Activated naive CD8-positive, alpha-beta T cell treated with anti-CD3 and anti-CD28 coated beads, Interleukin-2, amount 10 ng/mL, durations not matched to agents 7 days and 5 days (primary cell): Measurements from ENCODE around the gene XPR1. TPM values are rescaled to one million over a fixed set of nuclear protein-coding genes. Genes with fewer than 3 reads are reported as not detected.
"Not testable (repeated sequence)": the region's sequence is repeated elsewhere in the genome, so short reads cannot be mapped to it uniquely, and the experiment has no call there.

Source experiments
- ATAC-seq: fragments of 150-1000 bp; cut with Tn5 transposase; one replicate; pipeline ENCODE4 v1.10.0; 2021; ENCODE audit warnings: low read depth, moderate library complexity
- POLR2A ChIA-PET: fragments of 350-600 bp; sonication (Branson Sonifier 250); formaldehyde crosslinking; loops from one replicate; lab custom pipeline; 2021; ENCODE audit warnings: antibody characterized with exemption; lab: Charles Lee
- DNase-seq: peaks from one replicate; pipeline ENCODE4 v3.0.0; 2021
- H3K27ac Mint-ChIP-seq: one replicate; pipeline ENCODE4 v1.8.0; 2022; ENCODE audit warnings: mild to moderate bottlenecking, mixed read lengths
- H3K27me3 Mint-ChIP-seq: one replicate; pipeline ENCODE4 v1.8.0; 2022; ENCODE audit warnings: mild to moderate bottlenecking, moderate library complexity, mixed read lengths
- H3K36me3 Mint-ChIP-seq: one replicate; pipeline ENCODE4 v1.8.0; 2021; ENCODE audit warnings: mild to moderate bottlenecking, mixed read lengths
- H3K4me1 Mint-ChIP-seq: one replicate; pipeline ENCODE4 v1.8.0; 2021; ENCODE audit warnings: mixed read lengths
- H3K4me3 Mint-ChIP-seq: one replicate; pipeline ENCODE4 v1.8.0; 2022; ENCODE audit warnings: mild to moderate bottlenecking, moderate library complexity, mixed read lengths
- H3K9me3 Mint-ChIP-seq: one replicate; pipeline ENCODE4 v1.8.0; 2021; ENCODE audit warnings: mixed read lengths
- total RNA-seq, 2 experiments: library from RNA; stranded (reverse); gene quantifications; one replicate each; pipeline ENCODE4 v1.2.3, GENCODE V29; 2021

XPR1 gene
- total RNA-seq, 2 experiments from 2014 or later: 16.5 to 17.5 TPM

DNA sequence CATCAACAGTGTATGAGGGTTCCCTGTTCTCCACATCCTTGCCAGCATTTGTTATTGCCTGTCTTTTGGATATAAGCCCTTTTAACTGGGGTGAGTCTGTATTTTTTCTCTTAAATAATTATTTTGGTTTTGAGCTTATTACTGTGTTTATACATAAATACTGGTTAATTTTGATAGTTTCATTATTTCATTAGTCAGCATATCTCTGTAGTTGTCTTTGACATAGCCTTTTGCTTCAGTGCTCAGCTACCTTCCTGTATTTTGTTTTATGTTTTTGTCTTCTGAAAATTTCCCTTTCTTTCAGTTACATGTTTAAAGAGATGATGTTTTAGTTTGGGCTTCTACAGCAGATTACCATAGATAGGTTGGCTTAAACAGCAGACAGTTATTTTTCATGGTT is 138.1 kb downstream of the XPR1 start:
- no peak for ATAC-seq
- Mint-ChIP-seq H3K9me3 (peaks cover 3% of the 10 kb centered on the region), H3K4me1 (peaks cover 7% of the 10 kb centered on the region), H3K27me3 (no peaks in the 10 kb centered on the region), H3K4me3 (no peak overlapping the region), H3K27ac (no peak overlapping the region), H3K36me3 (peaks cover 10% of the 10 kb centered on the region)
- DNase-seq: no peak
- POLR2A ChIA-PET: no interaction called here

DNA sequence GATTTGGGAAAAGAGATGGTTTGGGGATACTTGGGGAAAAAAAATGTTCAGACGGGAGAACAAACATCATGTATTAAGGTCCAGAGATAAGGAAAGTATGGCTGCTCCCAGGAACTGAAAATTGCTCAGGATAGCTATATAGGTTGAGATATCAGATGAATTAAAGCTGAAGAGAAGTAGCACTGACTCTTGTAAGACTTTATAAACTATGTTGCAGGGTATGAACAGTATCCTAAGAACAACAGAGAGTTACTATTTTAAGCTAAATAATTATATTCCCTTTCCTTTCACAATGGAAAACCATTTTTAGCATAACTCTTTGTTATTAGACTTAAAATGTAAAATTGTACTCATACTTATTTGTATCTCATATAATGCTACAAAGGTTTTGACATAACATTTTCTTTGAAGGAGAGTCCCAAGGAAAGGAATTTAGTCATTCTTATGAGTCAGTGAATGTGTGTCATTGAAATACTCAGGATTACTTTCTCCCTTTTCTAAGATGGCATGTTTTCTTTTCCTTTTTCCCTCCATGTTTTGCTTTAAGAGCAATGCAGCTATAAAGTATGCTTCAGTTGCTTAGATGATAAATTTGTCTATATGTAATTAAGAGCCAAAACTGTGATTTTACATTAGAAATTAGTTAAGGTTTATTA is 141.5 kb downstream of the XPR1 start:
- POLR2A ChIA-PET: no interaction called here

DNA sequence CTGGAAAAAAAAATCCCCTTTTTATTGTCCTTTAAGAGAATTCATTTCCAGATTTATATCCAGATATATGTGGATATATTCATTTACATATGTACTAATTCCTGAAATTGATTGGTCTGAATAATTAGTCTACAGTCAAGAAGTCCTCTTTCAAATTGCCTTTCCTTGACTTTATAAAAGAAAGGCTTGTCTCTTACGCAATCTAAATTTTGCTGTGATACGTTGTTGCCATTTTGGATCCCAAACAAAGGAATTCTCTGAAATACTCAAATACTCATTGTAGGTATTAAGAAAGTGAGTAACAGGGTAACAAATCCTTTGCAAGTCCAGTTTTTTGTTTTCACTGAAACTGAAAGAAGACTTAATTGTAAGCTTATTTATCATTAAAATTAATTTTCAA is 144.0 kb downstream of the XPR1 start:
- POLR2A ChIA-PET: no interaction called here
- H3K27me3 Mint-ChIP-seq: no peaks in the 10 kb centered on the region
- DNase-seq: no peak
- H3K9me3 Mint-ChIP-seq: no peaks in the 10 kb centered on the region
- ATAC-seq: no peak
- peaks cover under 1% of the 10 kb centered on the region for H3K4me1 Mint-ChIP-seq
- no peak overlapping the region for H3K27ac Mint-ChIP-seq
- no peak overlapping the region for H3K4me3 Mint-ChIP-seq
- H3K36me3 Mint-ChIP-seq: peaks cover 5% of the 10 kb centered on the region

More for the DNA sequence above, 141.5 kb downstream of the XPR1 start:
- Mint-ChIP-seq H3K27ac (no peak overlapping the region), H3K36me3 (peaks cover 10% of the 10 kb centered on the region), H3K4me1 (peaks cover 7% of the 10 kb centered on the region), H3K27me3 (no peaks in the 10 kb centered on the region), H3K4me3 (no peak overlapping the region), H3K9me3 (peaks cover 2% of the 10 kb centered on the region)
- ATAC-seq (no peak), DNase-seq (no peak)

DNA sequence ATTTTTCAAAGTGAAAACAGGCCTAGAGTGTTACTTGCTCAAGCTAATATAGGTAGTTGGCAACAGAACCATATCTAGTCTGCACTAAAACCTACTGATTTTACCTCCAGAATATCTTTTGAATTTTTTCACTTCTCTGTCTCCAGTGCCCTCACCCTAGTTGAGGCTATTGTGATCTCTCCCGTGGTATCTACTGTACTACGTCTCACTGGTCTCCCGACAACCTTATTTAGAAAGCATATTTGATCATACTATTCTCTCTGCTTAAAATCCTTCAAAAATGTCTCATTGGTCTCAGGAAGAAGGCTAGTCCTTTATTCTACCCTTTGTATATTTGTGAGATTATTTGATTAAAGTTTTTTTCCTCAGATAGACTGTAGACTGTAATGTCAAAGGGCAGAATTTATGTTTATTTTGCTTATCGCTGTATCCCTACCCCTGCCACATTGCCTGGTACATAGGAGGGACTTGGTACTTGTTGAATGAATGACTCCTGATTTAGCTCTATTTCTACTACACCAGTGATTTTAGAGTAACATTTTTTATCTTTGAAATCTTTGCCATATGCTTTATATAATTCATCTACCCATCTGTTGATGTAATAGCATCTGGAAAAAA is 145.4 kb downstream of the XPR1 start:
- H3K27me3 Mint-ChIP-seq: no peaks in the 10 kb centered on the region
- DNase-seq: no peak
- no peaks in the 10 kb centered on the region for H3K9me3 Mint-ChIP-seq
- no peak overlapping the region for H3K27ac Mint-ChIP-seq
- POLR2A ChIA-PET: no interaction called here
- no peaks in the 10 kb centered on the region for H3K4me1 Mint-ChIP-seq
- H3K4me3 Mint-ChIP-seq: no peak overlapping the region
- ATAC-seq: no peak
- H3K36me3 Mint-ChIP-seq: peaks cover 3% of the 10 kb centered on the region

DNA sequence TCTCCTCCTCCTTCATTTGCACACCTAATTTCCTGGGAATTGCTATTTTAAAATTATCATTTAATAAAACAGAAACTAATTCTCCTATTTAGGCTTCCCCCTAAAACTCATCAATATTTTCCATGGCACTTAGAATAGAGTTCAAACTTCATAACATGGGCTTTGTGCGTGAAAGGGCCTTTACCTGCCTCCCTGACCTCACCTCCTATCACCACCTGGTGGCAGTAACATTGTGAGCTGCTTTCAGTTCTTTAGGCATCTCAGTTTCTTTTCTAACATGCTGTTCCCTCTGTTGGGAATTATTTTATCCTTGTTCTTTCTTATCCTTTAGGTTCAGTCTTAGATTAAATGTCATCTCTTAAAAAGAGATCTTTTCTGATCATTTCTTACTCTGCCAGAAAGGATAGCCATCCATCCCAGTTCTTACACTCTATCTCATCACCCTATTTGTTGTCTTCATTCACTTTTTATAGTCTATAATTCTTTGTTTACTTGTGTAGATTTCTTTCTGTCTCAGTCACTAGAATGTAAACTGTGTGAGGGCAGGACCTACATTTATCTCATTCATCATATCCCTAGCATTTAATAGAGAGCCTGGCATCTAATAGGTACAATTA is 147.1 kb downstream of the XPR1 start:
- ATAC-seq (no peak), DNase-seq (no peak)
- Mint-ChIP-seq H3K4me3 (no peak overlapping the region), H3K27ac (no peak overlapping the region), H3K27me3 (no peaks in the 10 kb centered on the region), H3K4me1 (no peaks in the 10 kb centered on the region), H3K9me3 (no peaks in the 10 kb centered on the region), H3K36me3 (peaks cover under 1% of the 10 kb centered on the region)
- POLR2A ChIA-PET: no interaction called here

DNA sequence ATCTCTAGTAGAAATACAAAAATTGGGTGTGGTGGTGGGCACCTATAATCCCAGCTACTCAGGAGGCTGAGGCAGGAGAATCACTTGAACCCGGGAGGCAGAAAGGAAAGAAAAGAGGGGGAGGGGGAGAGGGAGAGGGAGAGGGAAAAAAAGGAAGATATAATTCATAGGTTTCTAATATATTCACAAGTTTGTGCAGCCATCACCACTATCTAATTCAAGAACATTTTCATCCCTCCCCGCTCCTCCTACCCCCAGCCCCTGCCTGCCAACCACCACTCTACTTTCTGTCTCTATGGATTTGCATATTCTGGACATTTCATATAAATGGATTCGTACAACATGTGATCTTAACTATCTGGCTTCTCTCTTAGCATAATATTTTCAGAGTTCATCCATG is 147.8 kb downstream of the XPR1 start:
- DNase-seq (no peak), ATAC-seq (no peak)
- Mint-ChIP-seq H3K4me3 (no peak overlapping the region), H3K9me3 (no peaks in the 10 kb centered on the region), H3K36me3 (no peaks in the 10 kb centered on the region), H3K4me1 (no peaks in the 10 kb centered on the region), H3K27ac (no peak overlapping the region), H3K27me3 (no peaks in the 10 kb centered on the region)
- POLR2A ChIA-PET: no interaction called here

DNA sequence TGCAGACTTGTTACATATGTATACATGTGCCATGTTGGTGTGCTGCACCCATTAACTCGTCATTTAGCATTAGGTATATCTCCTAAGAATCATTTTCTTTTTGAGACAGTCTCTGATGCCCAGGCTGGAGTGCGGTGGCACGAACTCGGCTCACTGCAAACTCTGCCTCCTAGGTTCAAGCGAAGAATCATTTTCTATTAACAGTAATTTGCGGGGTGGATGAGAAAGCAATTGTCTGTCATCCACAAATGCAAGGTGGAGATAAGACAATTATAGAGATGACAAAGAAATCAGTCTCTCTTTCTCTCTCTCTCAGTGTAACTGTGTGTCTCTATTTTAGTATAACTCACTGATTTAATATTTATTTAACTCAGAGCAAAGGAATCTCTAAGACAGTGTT is 149.9 kb downstream of the XPR1 start:
- no peaks in the 10 kb centered on the region for H3K4me1 Mint-ChIP-seq
- ATAC-seq (no peak), DNase-seq (no peak)
- no peaks in the 10 kb centered on the region for H3K36me3 Mint-ChIP-seq
- H3K27me3 Mint-ChIP-seq: no peaks in the 10 kb centered on the region
- no peaks in the 10 kb centered on the region for H3K9me3 Mint-ChIP-seq
- POLR2A ChIA-PET: no interaction called here
- H3K4me3 Mint-ChIP-seq: no peak overlapping the region
- no peak overlapping the region for H3K27ac Mint-ChIP-seq

DNA sequence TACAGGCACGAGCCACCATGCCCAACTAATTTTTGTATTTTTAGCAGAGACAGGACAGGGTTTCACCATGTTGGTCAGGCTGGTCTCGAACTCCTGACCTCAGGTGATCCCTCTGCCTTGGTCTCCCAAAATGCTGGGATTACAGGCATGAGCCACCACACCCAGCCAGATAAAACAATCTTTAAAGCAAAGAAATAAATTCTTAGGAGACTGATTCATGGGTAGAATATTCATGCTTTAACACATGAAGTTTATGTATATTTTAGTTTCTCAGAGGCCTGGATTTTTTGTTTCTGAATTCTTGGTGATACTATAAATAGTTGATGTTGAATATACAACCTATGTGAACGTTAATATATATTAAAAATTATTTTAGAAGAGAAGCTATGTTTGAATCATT is 153.5 kb downstream of the XPR1 start:
- no peak for ATAC-seq
- Mint-ChIP-seq H3K9me3 (no peaks in the 10 kb centered on the region), H3K4me3 (no peak overlapping the region), H3K27me3 (no peaks in the 10 kb centered on the region), H3K36me3 (peaks cover 5% of the 10 kb centered on the region), H3K27ac (no peak overlapping the region), H3K4me1 (no peaks in the 10 kb centered on the region)
- POLR2A ChIA-PET: no interaction called here
- no peak for DNase-seq

DNA sequence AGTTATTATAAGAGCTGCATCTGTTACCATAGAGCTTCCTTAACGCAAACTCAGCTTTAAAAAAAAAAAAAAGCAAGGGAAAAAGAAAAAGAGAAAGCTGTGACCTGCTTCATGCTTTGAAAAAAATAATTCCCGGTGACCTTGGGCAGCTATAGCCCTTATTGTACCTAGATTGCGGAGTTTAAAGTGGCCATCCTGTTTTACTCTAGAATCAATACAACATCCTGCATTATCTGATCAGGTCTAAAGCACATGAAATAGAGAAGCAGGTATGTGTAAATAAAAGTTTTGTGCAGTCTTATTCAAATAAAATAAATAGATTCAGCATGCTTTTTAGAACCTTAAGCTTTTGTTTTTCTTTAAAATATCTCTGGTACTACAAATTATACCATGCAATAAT is 154.1 kb downstream of the XPR1 start:
- H3K27me3 Mint-ChIP-seq: no peaks in the 10 kb centered on the region
- DNase-seq: no peak
- no peak for ATAC-seq
- POLR2A ChIA-PET: no interaction called here
- no peak overlapping the region for H3K27ac Mint-ChIP-seq
- H3K9me3 Mint-ChIP-seq: no peaks in the 10 kb centered on the region
- no peak overlapping the region for H3K4me3 Mint-ChIP-seq
- H3K4me1 Mint-ChIP-seq: no peaks in the 10 kb centered on the region
- H3K36me3 Mint-ChIP-seq: peaks cover 5% of the 10 kb centered on the region

DNA sequence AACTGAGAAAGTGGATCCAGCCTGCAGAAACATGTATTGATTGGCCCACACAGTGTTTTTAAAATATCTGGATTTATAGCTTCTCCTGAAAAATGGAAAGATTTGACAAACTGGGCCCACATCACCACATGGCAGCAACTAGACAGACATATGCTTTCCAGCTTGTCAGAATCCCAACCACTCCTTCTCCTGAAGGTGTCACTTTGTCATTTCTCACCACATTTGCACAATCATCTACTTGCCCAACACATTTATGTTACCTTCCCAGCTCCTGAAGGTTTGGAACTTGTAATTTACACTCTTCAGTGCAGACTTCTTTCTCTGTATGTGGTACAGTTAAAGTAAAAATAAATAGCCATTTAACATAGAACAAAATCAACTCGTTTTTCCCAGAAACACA is 154.8 kb downstream of the XPR1 start:
- ATAC-seq (no peak), DNase-seq (no peak)
- Mint-ChIP-seq H3K4me1 (peaks cover under 1% of the 10 kb centered on the region), H3K27ac (no peak overlapping the region), H3K27me3 (no peaks in the 10 kb centered on the region), H3K9me3 (no peaks in the 10 kb centered on the region), H3K4me3 (no peak overlapping the region), H3K36me3 (peaks cover 5% of the 10 kb centered on the region)
- POLR2A ChIA-PET: no interaction called here

DNA sequence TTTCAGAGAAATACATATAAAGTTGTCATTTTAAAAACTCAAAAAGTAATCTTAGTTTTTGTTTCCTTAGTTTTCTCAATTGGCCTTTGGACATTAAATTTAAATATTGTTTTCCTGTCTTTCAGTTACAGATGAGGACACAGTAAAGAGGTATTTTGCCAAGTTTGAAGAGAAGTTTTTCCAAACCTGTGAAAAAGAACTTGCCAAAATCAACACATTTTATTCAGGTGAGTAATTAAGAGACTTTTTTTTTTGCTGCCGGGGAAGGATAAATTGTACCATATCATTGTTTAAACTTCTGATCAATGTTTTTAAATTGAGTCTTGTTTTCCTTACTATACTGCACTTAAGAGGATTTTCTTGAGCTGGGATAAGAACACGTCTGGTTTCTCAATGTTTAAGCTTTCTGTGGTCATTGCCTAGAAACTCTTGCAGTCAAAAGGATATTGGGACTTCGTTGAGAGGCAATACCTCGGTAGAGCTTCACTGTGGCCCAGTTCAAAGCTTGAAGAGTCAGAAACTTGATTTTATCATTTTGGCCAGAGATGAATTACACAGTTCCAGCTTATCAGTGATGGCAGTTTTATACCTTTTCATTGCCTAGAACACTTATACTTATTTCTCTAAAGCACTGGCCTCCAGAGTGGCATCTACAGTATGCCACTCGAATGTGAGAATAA is 155.9 kb downstream of the XPR1 start:
- Mint-ChIP-seq H3K4me1 (peaks cover 4% of the 10 kb centered on the region), H3K9me3 (no peaks in the 10 kb centered on the region), H3K27ac (no peak overlapping the region), H3K27me3 (no peaks in the 10 kb centered on the region), H3K36me3 (peaks cover 8% of the 10 kb centered on the region), H3K4me3 (no peak overlapping the region)
- DNase-seq (no peak), ATAC-seq (no peak)
- POLR2A ChIA-PET: no interaction called here

DNA sequence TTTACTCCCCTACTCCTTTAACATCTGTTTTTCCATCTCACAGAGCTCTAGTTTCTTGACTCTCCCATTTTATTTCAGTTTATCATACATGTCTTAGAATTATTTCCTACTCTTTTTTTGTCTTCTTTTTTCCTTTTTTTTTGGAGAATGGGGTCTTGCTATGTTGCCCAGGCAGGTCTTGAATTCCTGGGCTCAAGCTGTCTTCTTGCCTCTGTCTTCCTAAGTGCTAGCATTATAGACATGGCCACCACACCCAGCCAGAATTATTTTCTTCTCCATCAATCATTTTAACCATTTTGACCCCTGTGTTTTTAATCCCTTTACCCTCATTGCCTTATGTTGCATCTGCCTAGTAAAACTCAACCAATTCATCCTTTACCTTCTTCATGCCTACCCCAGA is 157.6 kb downstream of the XPR1 start:
- H3K4me3 Mint-ChIP-seq: no peak overlapping the region
- H3K27me3 Mint-ChIP-seq: no peaks in the 10 kb centered on the region
- H3K36me3 Mint-ChIP-seq: peaks cover 8% of the 10 kb centered on the region
- DNase-seq: no peak
- no peak overlapping the region for H3K27ac Mint-ChIP-seq
- no peaks in the 10 kb centered on the region for H3K9me3 Mint-ChIP-seq
- POLR2A ChIA-PET: no interaction called here
- peaks cover 8% of the 10 kb centered on the region for H3K4me1 Mint-ChIP-seq
- no peak for ATAC-seq

DNA sequence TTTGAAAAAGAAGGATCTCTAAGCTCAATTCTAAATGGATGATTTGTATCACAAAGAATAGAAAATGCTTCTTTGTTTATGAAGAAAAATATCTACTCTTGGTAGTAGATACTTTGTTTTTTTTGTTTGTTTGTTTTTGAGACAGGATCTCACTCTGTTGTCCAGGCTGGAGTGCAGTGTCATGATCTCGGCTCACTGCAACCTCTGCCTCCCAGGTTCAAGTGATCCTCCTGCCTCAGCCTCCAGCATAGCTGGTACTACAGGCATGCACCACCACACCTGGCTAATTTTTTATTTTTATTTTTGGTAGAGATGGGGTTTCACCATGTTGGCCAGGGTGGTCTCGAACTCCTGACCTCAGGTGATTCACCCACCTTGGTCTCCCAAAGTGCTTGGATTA is 159.3 kb downstream of the XPR1 start:
- not testable (repeated sequence) for H3K27me3 Mint-ChIP-seq, H3K4me1 Mint-ChIP-seq, H3K9me3 Mint-ChIP-seq, ATAC-seq, H3K27ac Mint-ChIP-seq, H3K36me3 Mint-ChIP-seq, H3K4me3 Mint-ChIP-seq, DNase-seq
- POLR2A ChIA-PET: interaction anchor here (0.7 kb wide), 1 partner anchor 20 kb away, joined by 3 read pairs; no protein-coding TSS in a partner anchor

DNA sequence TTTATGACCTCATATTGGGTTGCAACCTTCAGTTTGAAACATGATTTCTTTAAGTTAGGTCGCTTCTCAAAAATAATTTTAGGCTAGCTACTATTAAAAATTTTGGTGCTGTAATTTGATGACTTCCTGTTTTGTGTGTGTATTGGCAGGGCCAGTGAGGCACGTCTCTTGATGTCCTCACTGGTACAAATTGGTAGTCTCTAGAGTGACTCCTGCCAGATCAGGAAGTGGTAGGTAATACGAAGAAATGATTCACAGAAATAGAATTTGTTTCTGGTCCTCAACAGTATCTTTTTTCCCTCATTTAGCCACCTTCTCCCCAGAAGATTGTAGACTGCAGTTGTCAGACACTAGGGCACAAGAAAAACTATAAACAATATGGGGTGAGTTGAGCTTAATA is 160.0 kb downstream of the XPR1 start:
- Mint-ChIP-seq H3K4me3 (no peak overlapping the region), H3K4me1 (peaks cover 8% of the 10 kb centered on the region), H3K27me3 (no peaks in the 10 kb centered on the region), H3K36me3 (peaks cover 9% of the 10 kb centered on the region), H3K9me3 (no peaks in the 10 kb centered on the region), H3K27ac (no peak overlapping the region)
- DNase-seq (no peak), ATAC-seq (peak; percentile 66)
- POLR2A ChIA-PET: no interaction called here
